SH-SY5Y (cell line): ENCODE results near the gene IGFL3.

ENCODE experiments used
- GATA2 ChIP-seq: IDR thresholded peaks from 2 replicates; pipeline ENCODE4 v1.6.1; 2011; ENCODE audit warnings: mild to moderate bottlenecking, low read depth, low read length
- GATA3 ChIP-seq: IDR thresholded peaks from 2 replicates; pipeline ENCODE4 v1.6.1; 2011; ENCODE audit warnings: low read depth, mild to moderate bottlenecking, low read length, moderate library complexity

- no peak for TF ChIP-seq GATA3
- no peak for TF ChIP-seq GATA2
Observed at GRCh38 chr19:46082728-46083050, 41.8 kb downstream of the IGFL3 start.
